Parathyroid adenoma (tissue), 2 donors: ENCODE data around the gene LHPP.

Source experiments
- H2AFZ ChIP-seq: fragments of 300-600 bp; sonication (generic); one replicate; pipeline ENCODE4 v1.7.0; 2017; ENCODE audit warnings: antibody characterized with exemption, mild to moderate bottlenecking
- H3K27ac ChIP-seq: fragments of 300-600 bp; sonication (generic); one replicate; pipeline ENCODE4 v1.7.0; 2017
- H3K27me3 ChIP-seq: fragments of 300-600 bp; sonication (generic); one replicate; pipeline ENCODE4 v1.7.0; 2017; ENCODE audit warnings: low read length; ENCODE audit not compliant: control insufficient read depth, insufficient read depth
- H3K36me3 ChIP-seq: fragments of 300-600 bp; sonication (generic); one replicate; pipeline ENCODE4 v1.7.0; 2017; ENCODE audit warnings: low read length; ENCODE audit not compliant: control insufficient read depth, insufficient read depth
- H3K4me1 ChIP-seq: fragments of 300-600 bp; sonication (generic); one replicate; pipeline ENCODE4 v1.7.0; 2017; ENCODE audit warnings: control low read depth
- H3K4me2 ChIP-seq: fragments of 300-600 bp; sonication (generic); one replicate; pipeline ENCODE4 v1.7.0; 2017; ENCODE audit warnings: low read length
- H3K4me3 ChIP-seq: fragments of 300-600 bp; sonication (generic); one replicate; pipeline ENCODE4 v1.7.0; 2017; ENCODE audit warnings: low read depth, low read length
- H3K79me2 ChIP-seq: fragments of 300-600 bp; sonication (generic); one replicate; pipeline ENCODE4 v1.7.0; 2017; ENCODE audit warnings: control low read depth
- H3K9ac ChIP-seq: fragments of 300-600 bp; sonication (generic); one replicate; pipeline ENCODE4 v1.7.0; 2017; ENCODE audit warnings: mild to moderate bottlenecking
- H3K9me3 ChIP-seq: fragments of 300-600 bp; sonication (generic); one replicate; pipeline ENCODE4 v1.7.0; 2017; ENCODE audit warnings: low read length; ENCODE audit not compliant: control insufficient read depth
- TF ChIP-seq, protein P1 (sequence below): fragments of 300-600 bp; sonication (generic); IDR thresholded peaks from one replicate; pipeline ENCODE4 v1.7.0; 2017; ENCODE audit warnings: antibody characterized with exemption, mild to moderate bottlenecking
- donor health status: primary hyperparathyroidism.

Gene LHPP

GRCh38 chr10:124641282-124642087 lies 179.9 kb downstream of the LHPP start:
- Histone ChIP-seq H3K27ac (no peak overlapping the region), H3K4me3 (no peak overlapping the region), H3K9me3 (no peaks in the 10 kb centered on the region), H2AFZ (no peak overlapping the region), H3K4me2 (no peak overlapping the region), H3K79me2 (peaks cover 90% of the 10 kb centered on the region), H3K9ac (no peak overlapping the region), H3K36me3 (no peaks in the 10 kb centered on the region), H3K27me3 (no peaks in the 10 kb centered on the region), H3K4me1 (peaks cover 39% of the 10 kb centered on the region)
- TF ChIP-seq, protein P1, sequence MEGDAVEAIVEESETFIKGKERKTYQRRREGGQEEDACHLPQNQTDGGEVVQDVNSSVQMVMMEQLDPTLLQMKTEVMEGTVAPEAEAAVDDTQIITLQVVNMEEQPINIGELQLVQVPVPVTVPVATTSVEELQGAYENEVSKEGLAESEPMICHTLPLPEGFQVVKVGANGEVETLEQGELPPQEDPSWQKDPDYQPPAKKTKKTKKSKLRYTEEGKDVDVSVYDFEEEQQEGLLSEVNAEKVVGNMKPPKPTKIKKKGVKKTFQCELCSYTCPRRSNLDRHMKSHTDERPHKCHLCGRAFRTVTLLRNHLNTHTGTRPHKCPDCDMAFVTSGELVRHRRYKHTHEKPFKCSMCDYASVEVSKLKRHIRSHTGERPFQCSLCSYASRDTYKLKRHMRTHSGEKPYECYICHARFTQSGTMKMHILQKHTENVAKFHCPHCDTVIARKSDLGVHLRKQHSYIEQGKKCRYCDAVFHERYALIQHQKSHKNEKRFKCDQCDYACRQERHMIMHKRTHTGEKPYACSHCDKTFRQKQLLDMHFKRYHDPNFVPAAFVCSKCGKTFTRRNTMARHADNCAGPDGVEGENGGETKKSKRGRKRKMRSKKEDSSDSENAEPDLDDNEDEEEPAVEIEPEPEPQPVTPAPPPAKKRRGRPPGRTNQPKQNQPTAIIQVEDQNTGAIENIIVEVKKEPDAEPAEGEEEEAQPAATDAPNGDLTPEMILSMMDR: no peak

GRCh38 chr10:124642088-124642710 lies 180.6 kb downstream of the LHPP start:
- H3K27ac ChIP-seq: no peak overlapping the region
- H3K4me2 ChIP-seq: no peak overlapping the region
- no peaks in the 10 kb centered on the region for H3K27me3 ChIP-seq
- no peak overlapping the region for H2AFZ ChIP-seq
- no peak overlapping the region for H3K9ac ChIP-seq
- no peaks in the 10 kb centered on the region for H3K9me3 ChIP-seq
- H3K36me3 ChIP-seq: no peaks in the 10 kb centered on the region
- H3K4me1 ChIP-seq: peaks cover 45% of the 10 kb centered on the region
- H3K4me3 ChIP-seq: no peak overlapping the region
- H3K79me2 ChIP-seq: peaks cover 87% of the 10 kb centered on the region
- TF ChIP-seq, protein P1: no peak

DNA sequence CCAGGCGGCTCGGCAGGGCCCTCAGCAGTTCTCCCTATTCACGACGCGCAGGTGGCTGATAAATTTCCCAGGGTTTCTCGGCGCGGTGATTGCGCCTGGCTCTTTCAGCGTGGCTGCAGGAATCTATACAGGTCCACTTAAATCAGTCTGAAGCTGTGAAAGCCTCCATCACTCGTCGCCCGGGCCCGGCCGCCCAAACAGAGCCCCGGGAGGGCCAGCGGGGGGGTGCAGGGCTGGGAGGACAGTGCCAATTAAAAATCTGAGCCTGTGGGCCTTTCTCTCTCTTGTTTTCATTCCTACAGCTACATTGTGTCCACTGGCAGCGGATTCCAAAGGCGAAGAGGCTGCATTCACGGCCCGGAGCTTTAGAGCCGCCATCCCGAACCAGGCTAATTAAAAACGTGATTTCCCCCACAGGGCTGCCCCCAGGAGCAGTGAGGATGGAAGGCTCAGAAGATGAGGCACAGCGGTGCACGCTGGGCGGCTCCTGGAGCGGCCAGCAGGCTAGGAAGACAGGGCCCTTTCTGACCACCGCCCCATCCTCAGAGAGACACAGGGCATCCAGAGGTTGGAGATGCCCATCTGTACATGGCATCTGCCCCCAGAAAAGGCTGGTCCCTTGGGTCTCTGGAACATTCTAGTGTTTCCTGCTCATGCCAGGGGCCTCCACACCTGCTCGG lies 181.8 kb downstream of the LHPP start:
- peaks cover 54% of the 10 kb centered on the region for H3K4me1 ChIP-seq
- no peak overlapping the region for H2AFZ ChIP-seq
- no peaks in the 10 kb centered on the region for H3K9me3 ChIP-seq
- no peaks in the 10 kb centered on the region for H3K27me3 ChIP-seq
- no peak overlapping the region for H3K27ac ChIP-seq
- no peak overlapping the region for H3K4me3 ChIP-seq
- TF ChIP-seq, protein P1: no peak
- no peaks in the 10 kb centered on the region for H3K36me3 ChIP-seq
- H3K79me2 ChIP-seq: peaks cover 83% of the 10 kb centered on the region
- no peak overlapping the region for H3K4me2 ChIP-seq
- H3K9ac ChIP-seq: no peak overlapping the region

- no peak overlapping the region for H2AFZ ChIP-seq
- TF ChIP-seq, protein P1: no peak
- H3K4me1 ChIP-seq: peaks cover 62% of the 10 kb centered on the region
- H3K27me3 ChIP-seq: no peaks in the 10 kb centered on the region
- H3K79me2 ChIP-seq: peaks cover 76% of the 10 kb centered on the region
- H3K9me3 ChIP-seq: no peaks in the 10 kb centered on the region
- no peak overlapping the region for H3K27ac ChIP-seq
- no peak overlapping the region for H3K9ac ChIP-seq
- no peak overlapping the region for H3K4me3 ChIP-seq
- H3K4me2 ChIP-seq: no peak overlapping the region
- H3K36me3 ChIP-seq: no peaks in the 10 kb centered on the region
Measured at GRCh38 chr10:124644236-124644635, 182.6 kb downstream of the LHPP start.
